Ascending aorta (tissue), 2 donors: ENCODE measurements around the gene CDC5L. TPM values are rescaled to one million over a fixed set of nuclear protein-coding genes. Genes with fewer than 3 reads are reported as not detected.

Experiments used
- DNase-seq, 2 donors: peaks; one replicate each; pipeline ENCODE4 v3.0.0-alpha.2; 2019; ENCODE audit warnings: low spot score in 2 of 2
- H3K27ac ChIP-seq, 2 donors: fragments of 200-600 bp; sonication (generic); one replicate each; pipeline ENCODE4 v1.5.1; 2016 to 2017; ENCODE audit warnings: mild to moderate bottlenecking in 1 of 2
- H3K27me3 ChIP-seq: fragments of 200-600 bp; sonication (generic); one replicate; pipeline ENCODE4 v1.5.1; 2017
- H3K36me3 ChIP-seq, 2 donors: fragments of 200-600 bp; sonication (generic); one replicate each; pipeline ENCODE4 v1.5.1; 2016
- H3K4me1 ChIP-seq, 2 donors: fragments of 200-600 bp; sonication (generic); one replicate each; pipeline ENCODE4 v1.5.1; 2016 to 2017; ENCODE audit warnings: mild to moderate bottlenecking in 1 of 2
- H3K4me3 ChIP-seq, 2 donors: fragments of 200-600 bp; sonication (generic); one replicate each; pipeline ENCODE4 v1.5.1; 2016 to 2017; ENCODE audit warnings: mild to moderate bottlenecking in 1 of 2
- H3K9me3 ChIP-seq, 2 donors: fragments of 200-600 bp; sonication (generic); one replicate each; pipeline ENCODE4 v1.5.1; 2016
- intact Hi-C: fragments of 100-400 bp; cut with DNase I; formaldehyde crosslinking; loops from one replicate; pipeline ENCODE4 v1.15.1; 2023
- total RNA-seq: library from RNA; depleted of rRNA; stranded (reverse); fragments of >200 nt; gene quantifications from one replicate; pipeline ENCODE4 v1.1.0, GENCODE V29; 2016
- TF ChIP-seq, protein P1 (sequence below), 3 experiments: fragments of 200-600 bp in 2 of 3; fragments of 450-650 bp in 1 of 3; sonication (generic) in 2 of 3; IDR thresholded peaks; one replicate each; pipeline ENCODE4 v1.5.1; 2016 to 2019; ENCODE audit warnings: antibody characterized with exemption in 3 of 3, mild to moderate bottlenecking in 1 of 3, moderate library complexity in 1 of 3

Gene CDC5L
- total RNA-seq, 1 donor from 2014 or later, result 10.9 TPM

DNA sequence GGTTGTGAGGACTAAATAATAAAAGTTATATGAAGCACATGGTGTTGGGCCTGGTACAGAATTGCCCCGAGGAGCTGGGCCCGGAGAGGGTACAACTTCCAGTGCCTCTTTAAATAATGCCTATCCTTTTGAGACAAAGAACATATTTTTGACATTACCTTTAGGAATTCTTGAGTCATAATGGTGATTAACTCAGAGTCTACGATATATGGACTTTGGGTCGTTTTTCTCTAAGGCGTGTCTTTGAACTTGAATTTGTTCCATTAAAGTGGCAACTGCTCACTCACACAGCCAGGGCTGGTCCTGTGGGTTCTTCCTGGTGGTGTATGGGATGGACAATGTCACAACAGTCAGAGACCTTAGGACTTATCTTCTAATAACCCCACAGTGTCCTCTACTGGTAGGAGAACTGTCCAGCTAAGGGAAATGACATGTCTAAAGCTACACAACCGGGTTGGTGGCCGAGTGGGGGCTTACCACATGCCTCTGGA is 106.5 kb downstream of the CDC5L start:
- TF ChIP-seq, protein P1, sequence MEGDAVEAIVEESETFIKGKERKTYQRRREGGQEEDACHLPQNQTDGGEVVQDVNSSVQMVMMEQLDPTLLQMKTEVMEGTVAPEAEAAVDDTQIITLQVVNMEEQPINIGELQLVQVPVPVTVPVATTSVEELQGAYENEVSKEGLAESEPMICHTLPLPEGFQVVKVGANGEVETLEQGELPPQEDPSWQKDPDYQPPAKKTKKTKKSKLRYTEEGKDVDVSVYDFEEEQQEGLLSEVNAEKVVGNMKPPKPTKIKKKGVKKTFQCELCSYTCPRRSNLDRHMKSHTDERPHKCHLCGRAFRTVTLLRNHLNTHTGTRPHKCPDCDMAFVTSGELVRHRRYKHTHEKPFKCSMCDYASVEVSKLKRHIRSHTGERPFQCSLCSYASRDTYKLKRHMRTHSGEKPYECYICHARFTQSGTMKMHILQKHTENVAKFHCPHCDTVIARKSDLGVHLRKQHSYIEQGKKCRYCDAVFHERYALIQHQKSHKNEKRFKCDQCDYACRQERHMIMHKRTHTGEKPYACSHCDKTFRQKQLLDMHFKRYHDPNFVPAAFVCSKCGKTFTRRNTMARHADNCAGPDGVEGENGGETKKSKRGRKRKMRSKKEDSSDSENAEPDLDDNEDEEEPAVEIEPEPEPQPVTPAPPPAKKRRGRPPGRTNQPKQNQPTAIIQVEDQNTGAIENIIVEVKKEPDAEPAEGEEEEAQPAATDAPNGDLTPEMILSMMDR (IDR thresholded peaks at IDR 0.05), result no peak
- no peak for DNase-seq
- no peak overlapping the region for H3K27ac ChIP-seq
- H3K27me3 ChIP-seq, result no peaks in the 10 kb centered on the region
- H3K4me1 ChIP-seq, result peaks cover 3 to 5% of the 10 kb centered on the region in 2 donors
- no peaks in the 10 kb centered on the region for H3K9me3 ChIP-seq
- intact Hi-C loops, result no loop called here
- H3K36me3 ChIP-seq, result no peaks in the 10 kb centered on the region
- no peak overlapping the region for H3K4me3 ChIP-seq

DNA sequence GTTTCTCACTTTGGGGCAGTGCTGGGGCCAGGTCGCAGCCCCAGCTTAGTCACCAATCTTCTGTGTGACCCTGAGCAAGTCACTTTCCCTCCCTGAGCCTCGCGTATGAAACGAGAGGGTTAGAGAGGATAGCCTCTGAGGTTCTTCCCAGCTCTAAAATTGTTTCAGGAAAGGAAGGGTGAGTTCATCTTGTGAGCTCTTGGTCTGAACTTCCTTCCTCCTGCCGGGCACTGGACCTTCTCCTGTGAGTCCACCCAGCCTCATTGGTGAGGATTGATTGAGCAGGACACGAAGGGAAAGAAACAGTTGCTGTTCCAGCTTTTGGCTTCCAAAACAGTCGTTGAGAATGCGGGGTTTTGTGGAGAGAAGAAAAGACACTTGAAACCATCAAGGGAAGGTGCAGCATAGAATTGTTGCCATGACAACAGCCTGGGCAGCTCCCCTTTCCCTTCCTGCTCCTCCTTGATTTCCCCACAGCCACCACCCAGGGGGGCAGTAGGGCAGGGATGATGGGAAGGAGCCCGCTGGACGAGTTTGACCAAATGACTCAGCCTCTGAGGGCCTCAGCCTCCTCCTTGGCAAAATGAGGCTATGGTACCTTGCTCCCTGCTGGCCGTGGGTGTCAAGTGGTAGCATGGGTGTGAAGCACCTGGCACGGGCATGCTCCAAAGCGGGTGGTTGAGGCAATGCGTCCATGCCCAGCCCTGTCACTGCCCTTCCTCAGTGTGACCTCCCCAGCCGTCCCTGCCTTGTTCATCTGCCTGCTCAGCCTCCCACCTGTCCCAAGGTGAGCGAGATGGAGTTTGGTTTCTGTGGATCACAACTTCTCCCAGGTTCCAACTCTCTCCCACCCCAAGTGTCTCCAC is 107.8 kb downstream of the CDC5L start:
- TF ChIP-seq, protein P1 (IDR thresholded peaks at IDR 0.05), result no peak
- H3K27me3 ChIP-seq, result no peaks in the 10 kb centered on the region
- no peak overlapping the region for H3K4me3 ChIP-seq
- intact Hi-C loops, result no loop called here
- peaks cover 0 to 5% of the 10 kb centered on the region in 2 donors for H3K4me1 ChIP-seq
- no peak overlapping the region for H3K27ac ChIP-seq
- no peaks in the 10 kb centered on the region for H3K36me3 ChIP-seq
- DNase-seq, result no peak
- no peaks in the 10 kb centered on the region for H3K9me3 ChIP-seq

DNA sequence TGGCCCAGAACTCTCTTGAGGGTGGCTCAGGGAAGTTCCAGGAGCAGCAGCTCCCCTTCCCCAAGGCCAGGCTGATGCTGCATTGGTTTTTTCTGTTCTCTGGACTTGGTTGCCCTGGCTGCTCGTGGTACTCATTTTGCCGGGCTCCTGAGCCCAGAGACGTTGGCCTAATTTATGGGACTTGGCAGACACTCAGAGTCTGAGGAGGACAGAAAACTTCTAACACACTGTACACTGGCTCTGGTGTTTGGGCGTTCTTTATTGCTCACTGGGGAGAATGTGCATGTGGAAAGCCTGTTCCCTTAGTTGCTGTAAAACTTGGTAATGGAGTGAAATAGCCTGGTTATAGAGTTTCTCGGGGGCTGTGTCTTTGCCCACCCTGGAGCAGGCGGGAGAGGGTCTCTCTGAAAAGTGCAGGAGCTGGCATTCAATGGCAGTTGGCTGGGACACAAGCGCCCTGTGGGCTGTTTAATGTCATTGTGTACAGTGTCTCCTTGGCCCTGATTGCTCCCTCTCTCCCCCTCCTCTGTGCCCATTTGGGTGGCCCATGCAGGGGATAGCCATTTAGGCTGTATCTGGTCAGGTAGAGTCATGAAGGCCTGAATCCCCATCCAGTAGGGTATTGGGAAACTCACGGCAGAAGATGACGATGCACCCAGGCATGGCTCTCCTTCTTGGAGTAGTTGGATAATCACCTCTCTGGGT is 109.3 kb downstream of the CDC5L start:
- no peak for DNase-seq
- Histone ChIP-seq H3K4me3 (no peak overlapping the region), H3K27me3 (no peaks in the 10 kb centered on the region), H3K4me1 (no peaks in the 10 kb centered on the region), H3K36me3 (no peaks in the 10 kb centered on the region), H3K27ac (no peak overlapping the region), H3K9me3 (no peaks in the 10 kb centered on the region)
- TF ChIP-seq, protein P1 (IDR thresholded peaks at IDR 0.05), result no peak
- intact Hi-C loops, result no loop called here

DNA sequence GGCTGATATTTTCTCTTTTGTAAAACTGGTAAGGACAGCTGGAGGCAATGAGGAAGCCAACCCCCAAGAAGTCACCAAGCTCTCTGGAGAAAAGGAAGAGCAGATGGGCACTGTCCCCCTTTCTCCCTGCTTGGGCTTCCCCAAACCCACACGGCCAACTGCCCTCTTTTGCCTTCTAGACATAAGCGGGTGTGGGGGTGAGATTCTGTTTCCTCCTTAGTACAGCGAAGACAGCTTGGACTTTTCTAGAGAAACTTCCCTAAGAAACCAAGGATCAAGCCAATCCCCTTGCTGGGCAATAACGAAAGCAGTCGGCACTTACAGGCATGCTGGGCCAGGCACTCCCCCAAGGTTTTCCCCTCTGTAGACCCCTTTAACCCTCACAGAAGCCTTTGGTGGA is 110.3 kb downstream of the CDC5L start:
- no peak overlapping the region for H3K4me3 ChIP-seq
- no peaks in the 10 kb centered on the region for H3K9me3 ChIP-seq
- H3K4me1 ChIP-seq, result no peaks in the 10 kb centered on the region
- H3K36me3 ChIP-seq, result no peaks in the 10 kb centered on the region
- DNase-seq, result no peak
- TF ChIP-seq, protein P1 (IDR thresholded peaks at IDR 0.05), result no peak
- intact Hi-C loops, result no loop called here
- H3K27ac ChIP-seq, result no peak overlapping the region
- no peaks in the 10 kb centered on the region for H3K27me3 ChIP-seq

DNA sequence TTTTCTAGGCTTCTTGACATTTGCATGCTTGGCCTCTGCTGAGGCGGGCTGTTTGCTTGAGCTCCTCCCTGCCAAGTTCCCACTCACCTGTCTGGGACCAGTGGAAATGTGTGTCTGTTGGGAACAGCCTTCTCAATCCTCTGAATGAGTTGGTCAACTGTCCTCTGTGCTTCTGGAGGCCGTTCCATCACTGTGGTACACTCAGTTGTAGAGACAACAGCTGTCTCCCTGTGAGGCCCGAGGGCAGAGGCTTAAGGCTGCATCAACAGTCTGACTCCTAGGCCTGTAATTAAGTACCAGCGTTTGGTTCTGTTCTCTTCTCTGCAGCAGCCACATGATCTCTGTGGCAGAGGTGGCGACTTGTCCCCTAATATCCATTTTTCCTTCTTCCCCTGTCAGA is 110.9 kb downstream of the CDC5L start:
- Histone ChIP-seq H3K4me1 (no peaks in the 10 kb centered on the region), H3K4me3 (no peak overlapping the region), H3K27me3 (no peaks in the 10 kb centered on the region), H3K27ac (no peak overlapping the region), H3K36me3 (no peaks in the 10 kb centered on the region), H3K9me3 (no peaks in the 10 kb centered on the region)
- no peak for DNase-seq
- intact Hi-C loops, result no loop called here
- TF ChIP-seq, protein P1 (IDR thresholded peaks at IDR 0.05), result no peak
